Measurements from ENCODE around the gene TBX19.

The TBX19 gene

GRCh38 chr1:168288311-168289052 lies 7.8 kb downstream of the TBX19 start:
- Histone ChIP-seq H3K27me3 (ENCODE audit: insufficient read depth, low read length) (no peaks in the 10 kb centered on the region), H3K4me1 (ENCODE audit: insufficient read depth, low read length) (no peaks in the 10 kb centered on the region), H3K36me3 (ENCODE audit: insufficient read depth, low read length) (no peaks in the 10 kb centered on the region), H3K9me3 (ENCODE audit: low read length) (no peaks in the 10 kb centered on the region), H2AFZ (ENCODE audit: low read depth, low read length) (no peak overlapping the region), H3K4me3 (ENCODE audit: low read length) (no peak overlapping the region)

DNA sequence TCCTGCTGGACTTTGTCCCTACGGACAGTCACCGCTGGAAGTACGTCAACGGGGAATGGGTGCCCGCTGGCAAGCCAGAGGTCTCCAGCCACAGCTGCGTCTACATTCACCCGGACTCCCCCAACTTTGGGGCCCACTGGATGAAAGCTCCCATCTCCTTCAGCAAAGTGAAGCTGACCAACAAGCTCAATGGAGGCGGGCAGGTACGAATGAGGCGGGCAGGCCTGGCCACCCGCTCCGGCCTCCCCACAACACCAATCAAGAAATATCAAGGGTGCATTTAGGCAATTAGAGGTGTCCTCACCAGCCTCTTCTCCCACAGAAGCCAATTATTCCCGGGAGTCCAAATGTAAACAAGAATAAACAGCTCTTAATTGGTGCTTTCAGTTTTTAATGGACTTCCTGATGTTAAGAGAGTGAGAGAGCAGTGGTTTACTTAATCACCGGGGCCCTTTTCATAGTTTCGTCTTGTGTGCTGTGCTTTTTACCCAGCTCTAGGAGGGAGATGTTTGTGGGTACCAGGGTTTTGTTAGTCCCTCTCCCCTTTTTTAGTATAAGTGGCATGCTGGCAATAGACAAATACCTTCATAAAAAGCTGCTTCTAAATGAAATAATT lies 10.7 kb downstream of the TBX19 start:
- H3K4me3 ChIP-seq (ENCODE audit: low read length): no peak overlapping the region
- no peaks in the 10 kb centered on the region for H3K36me3 ChIP-seq (ENCODE audit: insufficient read depth, low read length)
- H2AFZ ChIP-seq (ENCODE audit: low read depth, low read length): no peak overlapping the region
- no peaks in the 10 kb centered on the region for H3K9me3 ChIP-seq (ENCODE audit: low read length)
- no peaks in the 10 kb centered on the region for H3K27me3 ChIP-seq (ENCODE audit: insufficient read depth, low read length)
- H3K4me1 ChIP-seq (ENCODE audit: insufficient read depth, low read length): no peaks in the 10 kb centered on the region

GRCh38 chr1:168293356-168293755 lies 12.7 kb downstream of the TBX19 start:
- Histone ChIP-seq H3K4me3 (ENCODE audit: low read length) (no peak overlapping the region), H3K36me3 (ENCODE audit: insufficient read depth, low read length) (no peaks in the 10 kb centered on the region), H3K9me3 (ENCODE audit: low read length) (no peaks in the 10 kb centered on the region), H3K4me1 (ENCODE audit: insufficient read depth, low read length) (no peaks in the 10 kb centered on the region), H2AFZ (ENCODE audit: low read depth, low read length) (no peak overlapping the region), H3K27me3 (ENCODE audit: insufficient read depth, low read length) (no peaks in the 10 kb centered on the region)

DNA sequence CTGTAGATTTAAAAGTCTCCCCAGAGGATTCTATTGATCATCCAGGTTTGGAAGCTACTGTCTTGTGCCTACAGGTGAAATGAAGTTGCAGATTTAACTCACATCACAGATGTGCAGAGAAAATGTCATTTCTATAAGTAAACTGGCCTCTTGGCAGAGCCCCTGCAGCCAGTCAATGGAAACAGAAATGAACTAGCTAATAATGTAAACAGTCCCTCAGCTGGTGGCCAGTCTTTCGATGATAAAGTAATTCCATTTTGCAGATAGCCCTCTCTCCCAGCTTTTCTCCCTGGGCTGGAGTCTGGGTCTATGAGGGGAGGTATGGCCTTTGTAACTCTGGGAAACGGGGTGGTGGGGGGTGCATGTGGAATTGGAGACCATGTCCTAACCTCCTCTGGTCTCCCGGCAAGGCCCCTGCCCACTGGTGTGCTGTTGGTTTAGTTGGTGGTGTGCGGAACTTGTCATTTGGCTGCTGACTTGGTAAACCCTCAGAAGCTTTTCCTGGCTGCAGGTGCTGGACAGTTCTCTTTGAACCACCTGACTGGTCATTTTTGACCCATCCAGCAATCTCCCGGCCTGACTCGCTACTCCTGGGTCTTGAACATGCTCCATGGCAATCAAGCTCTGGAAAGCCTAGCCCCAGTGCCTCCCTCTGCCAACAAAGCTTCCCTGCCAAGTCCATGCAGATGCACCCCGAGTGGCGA lies 14.9 kb downstream of the TBX19 start:
- Histone ChIP-seq H3K27me3 (ENCODE audit: insufficient read depth, low read length) (no peaks in the 10 kb centered on the region), H2AFZ (ENCODE audit: low read depth, low read length) (no peak overlapping the region), H3K4me3 (ENCODE audit: low read length) (no peak overlapping the region), H3K4me1 (ENCODE audit: insufficient read depth, low read length) (no peaks in the 10 kb centered on the region), H3K9me3 (ENCODE audit: low read length) (no peaks in the 10 kb centered on the region), H3K36me3 (ENCODE audit: insufficient read depth, low read length) (no peaks in the 10 kb centered on the region)

GRCh38 chr1:168297019-168297730 lies 16.5 kb downstream of the TBX19 start:
- H3K27me3 ChIP-seq (ENCODE audit: insufficient read depth, low read length): no peaks in the 10 kb centered on the region
- H3K4me3 ChIP-seq (ENCODE audit: low read length): no peak overlapping the region
- no peak overlapping the region for H2AFZ ChIP-seq (ENCODE audit: low read depth, low read length)
- H3K9me3 ChIP-seq (ENCODE audit: low read length): no peaks in the 10 kb centered on the region
- no peaks in the 10 kb centered on the region for H3K4me1 ChIP-seq (ENCODE audit: insufficient read depth, low read length)
- no peaks in the 10 kb centered on the region for H3K36me3 ChIP-seq (ENCODE audit: insufficient read depth, low read length)

GRCh38 chr1:168298446-168298845 lies 17.8 kb downstream of the TBX19 start:
- H3K4me3 ChIP-seq (ENCODE audit: low read length): no peak overlapping the region
- H2AFZ ChIP-seq (ENCODE audit: low read depth, low read length): no peak overlapping the region
- H3K4me1 ChIP-seq (ENCODE audit: insufficient read depth, low read length): no peaks in the 10 kb centered on the region
- H3K27me3 ChIP-seq (ENCODE audit: insufficient read depth, low read length): no peaks in the 10 kb centered on the region
- H3K36me3 ChIP-seq (ENCODE audit: insufficient read depth, low read length): no peaks in the 10 kb centered on the region
- H3K9me3 ChIP-seq (ENCODE audit: low read length): no peaks in the 10 kb centered on the region

GRCh38 chr1:168300626-168301025 lies 19.9 kb downstream of the TBX19 start:
- H3K27me3 ChIP-seq (ENCODE audit: insufficient read depth, low read length): no peaks in the 10 kb centered on the region

DNA sequence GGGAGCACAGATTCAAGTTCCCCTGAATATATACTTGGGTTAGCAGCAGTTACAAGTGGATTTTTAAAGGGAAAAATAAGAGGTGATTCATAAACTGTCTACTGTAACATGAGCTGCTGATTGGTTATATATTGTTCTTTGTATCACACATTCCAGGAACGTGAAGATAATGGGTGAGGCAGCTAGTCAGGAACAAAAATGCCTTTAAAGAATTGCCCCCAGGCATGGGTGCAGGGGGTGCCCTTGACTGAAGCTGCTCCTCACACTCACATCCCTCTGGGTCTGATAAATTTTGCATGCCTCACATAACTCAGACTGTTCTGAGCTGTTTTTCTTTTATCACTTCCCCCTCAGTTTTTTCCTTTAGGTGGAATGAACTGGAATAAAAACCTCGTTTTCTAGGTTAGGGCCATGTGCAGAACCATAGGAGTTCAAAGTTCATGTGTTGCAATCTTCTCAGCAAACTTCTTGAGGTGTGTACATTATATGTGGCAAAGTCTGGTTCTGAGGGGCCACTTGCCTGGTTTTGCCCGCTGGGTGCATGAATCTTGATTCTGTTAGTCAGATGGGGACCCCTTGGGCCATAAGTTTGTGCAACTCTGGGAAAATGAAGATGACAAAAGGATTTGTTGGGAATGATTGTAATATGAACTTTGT lies 21.1 kb downstream of the TBX19 start:
- Histone ChIP-seq H3K9me3 (ENCODE audit: low read length) (no peaks in the 10 kb centered on the region), H3K36me3 (ENCODE audit: insufficient read depth, low read length) (no peaks in the 10 kb centered on the region), H3K4me1 (ENCODE audit: insufficient read depth, low read length) (no peaks in the 10 kb centered on the region), H3K4me3 (ENCODE audit: low read length) (no peak overlapping the region), H2AFZ (ENCODE audit: low read depth, low read length) (no peak overlapping the region), H3K27me3 (ENCODE audit: insufficient read depth, low read length) (no peaks in the 10 kb centered on the region)

More at GRCh38 chr1:168300626-168301025, 19.9 kb downstream of the TBX19 start:
- Histone ChIP-seq H3K4me1 (ENCODE audit: insufficient read depth, low read length) (no peaks in the 10 kb centered on the region), H3K36me3 (ENCODE audit: insufficient read depth, low read length) (no peaks in the 10 kb centered on the region), H3K4me3 (ENCODE audit: low read length) (no peak overlapping the region), H2AFZ (ENCODE audit: low read depth, low read length) (no peak overlapping the region), H3K9me3 (ENCODE audit: low read length) (no peaks in the 10 kb centered on the region)

DNA sequence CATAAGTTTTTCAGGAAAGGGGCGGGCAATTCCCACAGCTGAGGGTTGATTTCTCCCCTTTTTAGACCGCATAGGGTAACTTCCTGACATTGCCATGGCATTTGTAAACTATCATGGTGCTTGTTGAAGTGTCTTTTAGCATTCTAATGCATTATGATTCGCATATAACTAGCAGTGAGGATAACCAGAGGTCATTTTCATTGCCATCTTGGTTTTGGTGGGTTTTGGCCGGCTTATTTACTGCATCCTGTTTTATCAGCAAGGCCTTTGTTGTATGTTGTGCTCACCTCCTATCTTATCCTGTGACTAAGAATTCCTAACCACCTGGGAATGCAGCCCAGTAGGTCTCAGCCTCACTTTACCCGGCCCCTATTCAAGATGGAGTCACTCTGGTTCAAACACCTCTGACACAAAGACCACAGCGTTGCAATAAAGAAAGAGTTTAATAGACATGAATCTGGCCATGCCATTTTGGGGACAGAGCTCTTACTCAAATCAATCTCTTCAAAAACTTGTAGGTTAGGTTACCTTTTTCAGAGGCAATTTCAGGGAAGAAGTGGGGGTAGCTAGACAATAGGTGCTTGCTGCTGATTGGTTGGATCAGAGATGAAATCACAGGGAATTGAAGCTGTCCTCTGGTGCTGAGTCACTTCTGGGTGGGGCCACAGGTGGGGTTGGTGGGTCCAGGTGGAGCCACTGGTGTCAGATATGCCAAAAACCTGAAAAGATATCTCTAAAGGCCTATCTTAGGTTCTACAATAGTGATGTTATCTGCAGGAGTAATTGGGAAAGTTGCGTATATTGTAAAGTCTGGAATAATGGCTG lies 23.3 kb downstream of the TBX19 start:
- H3K36me3 ChIP-seq (ENCODE audit: insufficient read depth, low read length): no peaks in the 10 kb centered on the region
- no peaks in the 10 kb centered on the region for H3K9me3 ChIP-seq (ENCODE audit: low read length)
- H3K4me1 ChIP-seq (ENCODE audit: insufficient read depth, low read length): no peaks in the 10 kb centered on the region
- H3K27me3 ChIP-seq (ENCODE audit: insufficient read depth, low read length): no peaks in the 10 kb centered on the region
- no peak overlapping the region for H3K4me3 ChIP-seq (ENCODE audit: low read length)
- H2AFZ ChIP-seq (ENCODE audit: low read depth, low read length): no peak overlapping the region

GRCh38 chr1:168304865-168305264 lies 24.2 kb downstream of the TBX19 start:
- Histone ChIP-seq H3K4me1 (ENCODE audit: insufficient read depth, low read length) (no peaks in the 10 kb centered on the region), H3K9me3 (ENCODE audit: low read length) (no peaks in the 10 kb centered on the region), H3K27me3 (ENCODE audit: insufficient read depth, low read length) (no peaks in the 10 kb centered on the region), H3K36me3 (ENCODE audit: insufficient read depth, low read length) (no peaks in the 10 kb centered on the region), H3K4me3 (ENCODE audit: low read length) (no peak overlapping the region), H2AFZ (ENCODE audit: low read depth, low read length) (no peak overlapping the region)

DNA sequence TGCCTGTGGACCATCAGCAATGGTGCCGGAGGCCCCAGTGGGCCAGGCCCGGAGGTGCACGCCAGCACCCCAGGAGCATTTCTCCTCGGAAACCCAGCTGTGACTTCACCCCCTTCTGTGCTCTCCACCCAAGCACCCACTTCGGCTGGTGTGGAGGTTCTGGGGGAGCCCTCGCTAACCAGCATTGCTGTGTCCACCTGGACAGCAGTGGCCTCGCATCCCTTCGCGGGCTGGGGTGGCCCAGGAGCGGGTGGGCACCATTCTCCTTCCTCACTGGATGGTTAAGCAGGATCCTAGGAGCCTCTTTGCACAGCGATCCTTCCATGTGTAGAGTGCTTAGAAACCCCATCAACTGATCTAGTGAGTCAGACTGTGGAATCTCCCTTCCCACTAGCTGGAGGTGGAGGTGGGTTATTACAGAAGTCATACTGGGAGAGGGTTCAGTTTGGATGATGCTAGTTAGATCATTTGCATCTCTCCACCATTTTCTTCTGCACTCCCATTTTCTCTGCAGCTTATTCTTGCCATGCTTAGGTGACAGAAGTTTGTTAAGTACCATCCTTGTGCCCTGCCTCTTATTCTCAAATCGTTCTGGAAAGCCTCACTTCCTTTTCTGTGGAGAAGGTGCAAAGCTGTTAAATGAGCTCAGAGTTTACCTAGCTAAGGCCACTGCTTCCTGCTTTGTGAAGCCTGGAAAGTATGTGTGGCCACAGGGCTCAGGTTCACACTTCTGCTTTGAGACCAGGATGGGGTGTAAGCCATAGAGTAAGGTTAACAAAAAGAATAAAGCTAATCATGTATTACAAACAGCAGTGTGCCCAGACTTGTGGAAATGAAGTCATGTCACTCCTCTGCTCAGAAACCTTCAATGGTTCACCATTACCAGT lies 32.3 kb downstream of the TBX19 start:
- Histone ChIP-seq H3K9me3 (ENCODE audit: low read length) (no peaks in the 10 kb centered on the region), H3K4me1 (ENCODE audit: insufficient read depth, low read length) (no peaks in the 10 kb centered on the region), H3K4me3 (ENCODE audit: low read length) (no peak overlapping the region), H3K36me3 (ENCODE audit: insufficient read depth, low read length) (no peaks in the 10 kb centered on the region), H2AFZ (ENCODE audit: low read depth, low read length) (no peak overlapping the region), H3K27me3 (ENCODE audit: insufficient read depth, low read length) (no peaks in the 10 kb centered on the region)

All from neuron (in vitro differentiated cells).